Heart right ventricle (tissue), 16 donors: ENCODE measurements around the gene NPY5R. TPM values are rescaled to one million over a fixed set of nuclear protein-coding genes. Genes with fewer than 3 reads are reported as not detected.

Experiments used
- ATAC-seq, 8 donors: fragments of 200-7000 bp; cut with Tn5 transposase; one replicate each; pipeline ENCODE4 v1.9.1; 2020; ENCODE audit warnings: mild to moderate bottlenecking in 8 of 8, moderate library complexity in 8 of 8, moderate number of reproducible peaks in 1 of 8
- DNase-seq, 2 donors: peaks; one replicate each; pipeline ENCODE4 v3.0.0-alpha.2; 2020
- H3K27ac ChIP-seq, 10 donors: fragments of 200-600 bp; sonication (generic) in 2 of 10; one replicate each; pipeline versions ENCODE4 v1.5.0 to v1.8.0; 2020 to 2022; ENCODE audit warnings: mild to moderate bottlenecking in 3 of 10
- H3K27me3 ChIP-seq, 7 donors: fragments of 200-600 bp; one replicate each; pipeline ENCODE4 v1.8.0; 2021 to 2022; ENCODE audit warnings: mild to moderate bottlenecking in 2 of 7
- H3K36me3 ChIP-seq, 9 donors: fragments of 200-600 bp; sonication (generic) in 1 of 9; one replicate each; pipeline versions ENCODE4 v1.5.0 to v1.8.0; 2020 to 2022; ENCODE audit warnings: mild to moderate bottlenecking in 2 of 9
- H3K4me1 ChIP-seq, 9 donors: fragments of 200-600 bp; sonication (generic) in 1 of 9; one replicate each; pipeline versions ENCODE4 v1.5.0 to v1.8.0; 2020 to 2022; ENCODE audit warnings: mild to moderate bottlenecking in 4 of 9
- H3K4me3 ChIP-seq, 10 donors: fragments of 200-600 bp; sonication (generic) in 2 of 10; one replicate each; pipeline versions ENCODE4 v1.5.0 to v1.8.0; 2020 to 2022; ENCODE audit warnings: mild to moderate bottlenecking in 7 of 10, moderate library complexity in 2 of 10
- H3K9me3 ChIP-seq, 11 donors: fragments of 200-600 bp in 10 of 11; sonication (generic) in 2 of 11; one replicate each; pipeline versions ENCODE4 v1.5.0 to v1.8.0; 2013 to 2022; ENCODE audit warnings: mild to moderate bottlenecking in 2 of 11, control low read depth in 1 of 11, moderate library complexity in 1 of 11
- WGBS, 2 donors: extraction: QIAGEN DNeasy Blood & Tissue Kit; methylation state at CpG; one replicate each; pipeline ENCODE4 v1.1.7; 2013; ENCODE audit warnings: inconsistent platforms in 1 of 2; 5-methylcytosine and 5-hydroxymethylcytosine counted together
- intact Hi-C, 10 donors: fragments of 100-400 bp; cut with DNase I; formaldehyde crosslinking; loops; one replicate each; pipeline versions ENCODE4 v1.11.1 to v1.14.2; 2022
- polyA plus RNA-seq, 2 donors: library from polyadenylated mRNA; stranded (reverse); fragments of 200-250 nt; gene quantifications; one replicate each; pipeline ENCODE4 v1.2.3, GENCODE V29; 2013
- total RNA-seq, 10 donors: library from RNA; stranded (reverse); fragmentation: NEBNext Ultra II Directional in 3 of 10; extraction: Animal tissue kit (Norgen Biotek cat#: 25700) in 3 of 10; gene quantifications; one replicate each; pipeline versions ENCODE4 v1.2.1 to v1.2.4, GENCODE V29; 2021 to 2023
- TF ChIP-seq, protein P1 (sequence below), 9 donors: fragments of 200-600 bp; sonication (generic) in 2 of 9; IDR thresholded peaks; one replicate each; pipeline versions ENCODE4 v1.5.0 to v1.8.0; 2021 to 2022; ENCODE audit warnings: antibody characterized with exemption in 9 of 9, mild to moderate bottlenecking in 5 of 9, moderate library complexity in 1 of 9
- donor health status: Arrhythmogenic right ventricular cardiomyopathy.
- donor health status: ischemic (EF 13 %, LVEDD 7.1; RV severe dilation, severe dysfunction).
- donor health status: healthy with polysubstance abuse.
- donor health status: DM: no; HTN: yes; CAD: no.
- donor health status: DM: no; HTN: no; CAD: no.
- donor health status: ischemic (EF 25% LVEDD 6.9; RV normal size, moderate dysfunction).
- donor health status: ischemic (EF 25% LVEDD 5.7; RV mildly dilated, moderate dysfunction).
- donor health status: healthy.
- donor health status: DM: yes; HTN: yes; CAD: no.
- donor health status: Ischemic cardiomyopathy.
- donor health status: ischemic (EF 35%, LVEDD 5.7; RV mildly dilated, moderate dysfunction).
- donor health status: nonischemic (EF 11% LVEDD 7.7; RV severe dilation, severe dysfunction).
- donor health status: DM: yes; HTN: yes; CAD: no.
- donor health status: PGD.
- donor health status: ischemic (EF 29% LVEDD 5.4; RV normal size, mild dysfunction).
- donor health status: nonischemic (EF 23%, LVEDD 6.1; RV moderate dilation, normal function).

Gene NPY5R
- total and polyA plus RNA-seq, 12 donors = 0.07 to 0.23 (median 0.16) TPM; not detected in 6

DNA sequence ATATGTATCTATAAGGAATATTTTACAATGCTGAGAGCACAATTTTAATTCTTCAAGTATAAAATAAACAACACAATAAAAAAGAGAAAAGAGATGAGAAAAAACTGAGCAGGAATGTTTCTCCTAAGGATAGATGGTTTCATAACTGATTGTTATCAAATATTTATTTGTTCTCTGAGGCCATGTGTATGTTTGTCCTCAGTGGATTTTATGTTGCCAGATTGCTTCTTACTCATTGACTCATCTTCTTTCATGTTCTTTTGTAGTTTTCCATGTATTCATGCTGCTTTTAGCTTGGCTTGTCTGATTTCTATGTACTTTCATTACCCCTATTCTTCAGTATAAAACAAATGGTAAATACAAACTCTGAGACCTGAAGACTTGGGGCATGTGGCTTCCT lies 41.2 kb downstream of the NPY5R start:
- H3K27me3 ChIP-seq = no peaks in the 10 kb centered on the region
- no peak overlapping the region for H3K4me3 ChIP-seq
- TF ChIP-seq, protein P1, sequence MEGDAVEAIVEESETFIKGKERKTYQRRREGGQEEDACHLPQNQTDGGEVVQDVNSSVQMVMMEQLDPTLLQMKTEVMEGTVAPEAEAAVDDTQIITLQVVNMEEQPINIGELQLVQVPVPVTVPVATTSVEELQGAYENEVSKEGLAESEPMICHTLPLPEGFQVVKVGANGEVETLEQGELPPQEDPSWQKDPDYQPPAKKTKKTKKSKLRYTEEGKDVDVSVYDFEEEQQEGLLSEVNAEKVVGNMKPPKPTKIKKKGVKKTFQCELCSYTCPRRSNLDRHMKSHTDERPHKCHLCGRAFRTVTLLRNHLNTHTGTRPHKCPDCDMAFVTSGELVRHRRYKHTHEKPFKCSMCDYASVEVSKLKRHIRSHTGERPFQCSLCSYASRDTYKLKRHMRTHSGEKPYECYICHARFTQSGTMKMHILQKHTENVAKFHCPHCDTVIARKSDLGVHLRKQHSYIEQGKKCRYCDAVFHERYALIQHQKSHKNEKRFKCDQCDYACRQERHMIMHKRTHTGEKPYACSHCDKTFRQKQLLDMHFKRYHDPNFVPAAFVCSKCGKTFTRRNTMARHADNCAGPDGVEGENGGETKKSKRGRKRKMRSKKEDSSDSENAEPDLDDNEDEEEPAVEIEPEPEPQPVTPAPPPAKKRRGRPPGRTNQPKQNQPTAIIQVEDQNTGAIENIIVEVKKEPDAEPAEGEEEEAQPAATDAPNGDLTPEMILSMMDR (IDR thresholded peaks at IDR 0.05) = no peak
- intact Hi-C loops = no loop called here
- no peak overlapping the region for H3K27ac ChIP-seq
- H3K36me3 ChIP-seq = no peaks in the 10 kb centered on the region
- no peak for ATAC-seq
- H3K9me3 ChIP-seq = no peaks in the 10 kb centered on the region
- H3K4me1 ChIP-seq = no peaks in the 10 kb centered on the region
- no peak for DNase-seq

DNA sequence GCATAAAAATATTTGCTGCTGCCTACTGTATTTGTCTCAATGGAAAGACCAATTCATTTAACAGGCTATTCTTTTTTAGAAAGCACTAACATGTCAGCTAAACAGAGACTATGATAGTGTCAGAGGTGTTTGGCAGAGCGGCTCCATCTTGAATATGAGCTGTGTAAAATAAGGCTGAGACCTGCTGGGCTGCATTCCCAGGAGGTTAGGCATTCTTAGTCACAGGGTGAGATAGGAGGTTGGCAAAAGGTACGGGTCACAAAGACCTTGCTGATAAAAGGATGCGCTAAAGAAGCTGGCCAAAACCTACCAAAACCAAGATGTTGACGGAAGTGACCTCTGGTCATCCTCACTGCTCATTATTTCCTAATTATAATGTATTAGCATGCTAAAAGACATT lies 41.8 kb downstream of the NPY5R start:
- Histone ChIP-seq H3K4me1 (no peaks in the 10 kb centered on the region), H3K4me3 (no peak overlapping the region), H3K9me3 (no peaks in the 10 kb centered on the region), H3K36me3 (no peaks in the 10 kb centered on the region), H3K27ac (no peak overlapping the region), H3K27me3 (no peaks in the 10 kb centered on the region)
- TF ChIP-seq, protein P1 (IDR thresholded peaks at IDR 0.05) = no peak
- ATAC-seq (no peak), DNase-seq (no peak)
- intact Hi-C loops = no loop called here
- WGBS, 2 donors = 63 to 68% methylated on average over 4 of the region's 4 CpGs

DNA sequence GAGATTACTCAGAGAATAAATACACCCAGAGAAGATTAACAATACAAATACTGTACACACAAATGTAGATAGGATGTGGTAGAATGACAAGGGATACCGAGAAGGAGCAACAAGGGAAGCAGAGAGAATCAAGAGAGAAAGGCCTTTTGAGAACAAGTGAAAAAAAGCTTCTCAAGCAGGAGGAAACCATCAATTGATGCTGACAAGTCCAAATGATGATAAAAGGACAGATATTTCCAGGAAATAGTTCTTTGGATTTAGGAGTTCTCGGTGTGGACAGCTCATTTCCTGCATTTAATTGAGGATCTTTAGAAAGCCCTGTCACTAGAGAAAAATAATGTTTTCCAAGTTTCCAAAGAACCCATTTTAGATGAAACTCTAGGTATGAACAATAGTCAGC lies 48.1 kb downstream of the NPY5R start:
- DNase-seq = no peak
- H3K9me3 ChIP-seq = no peaks in the 10 kb centered on the region
- peak overlapping the region in 2 of 10 donors; percentile 13 to 43 for H3K27ac ChIP-seq
- no peak overlapping the region for H3K4me3 ChIP-seq
- peak in 1 of 8 donors; percentile 24 for ATAC-seq
- peaks cover 0 to 4% (median 0%) of the 10 kb centered on the region in 9 donors for H3K4me1 ChIP-seq
- H3K27me3 ChIP-seq = no peaks in the 10 kb centered on the region
- WGBS, 2 donors = 29 to 40% methylated on average over 2 of the region's 2 CpGs
- TF ChIP-seq, protein P1 (IDR thresholded peaks at IDR 0.05) = no peak
- H3K36me3 ChIP-seq = no peaks in the 10 kb centered on the region
- intact Hi-C loops = no loop called here

DNA sequence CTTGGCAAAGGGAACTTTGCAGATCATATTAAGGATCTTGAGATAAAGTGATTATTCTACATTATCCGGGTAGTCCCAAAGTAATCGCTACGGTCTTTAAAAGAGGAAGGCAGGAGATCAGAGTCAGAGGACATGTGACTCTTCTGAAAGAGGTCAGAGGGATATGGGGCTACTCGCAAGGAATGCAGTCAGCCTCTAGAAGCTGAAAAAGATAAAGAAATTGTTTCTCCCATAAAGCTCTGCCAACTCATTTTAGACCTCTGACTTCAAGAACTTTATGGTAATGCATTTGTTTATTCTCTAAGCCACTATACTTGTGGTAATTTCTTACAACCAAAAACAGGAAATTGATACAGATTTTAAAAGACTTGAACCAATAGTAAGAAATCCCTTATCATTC lies 48.6 kb downstream of the NPY5R start:
- H3K27ac ChIP-seq = peak overlapping the region in 2 of 10 donors; percentile 13 to 43
- TF ChIP-seq, protein P1 (IDR thresholded peaks at IDR 0.05) = no peak
- no peak for ATAC-seq
- WGBS, 2 donors = 36 to 52% methylated on average over 4 of the region's 4 CpGs
- DNase-seq = no peak
- no peaks in the 10 kb centered on the region for H3K9me3 ChIP-seq
- H3K4me3 ChIP-seq = no peak overlapping the region
- peaks cover 0 to 4% (median 0%) of the 10 kb centered on the region in 9 donors for H3K4me1 ChIP-seq
- H3K27me3 ChIP-seq = no peaks in the 10 kb centered on the region
- intact Hi-C loops = no loop called here
- no peaks in the 10 kb centered on the region for H3K36me3 ChIP-seq
